Heart right ventricle (tissue), 16 donors: ENCODE results near the gene TBX15. TPM values are rescaled to one million over a fixed set of nuclear protein-coding genes. Genes with fewer than 3 reads are reported as not detected.

ENCODE experiments used
- ATAC-seq, 8 donors: fragments of 200-7000 bp; cut with Tn5 transposase; one replicate each; pipeline ENCODE4 v1.9.1; 2020; ENCODE audit warnings: mild to moderate bottlenecking in 8 of 8, moderate library complexity in 8 of 8, moderate number of reproducible peaks in 1 of 8
- DNase-seq, 2 donors: peaks; one replicate each; pipeline ENCODE4 v3.0.0-alpha.2; 2020
- H3K27ac ChIP-seq, 10 donors: fragments of 200-600 bp; sonication (generic) in 2 of 10; one replicate each; pipeline versions ENCODE4 v1.5.0 to v1.8.0; 2020 to 2022; ENCODE audit warnings: mild to moderate bottlenecking in 3 of 10
- H3K27me3 ChIP-seq, 7 donors: fragments of 200-600 bp; one replicate each; pipeline ENCODE4 v1.8.0; 2021 to 2022; ENCODE audit warnings: mild to moderate bottlenecking in 2 of 7
- H3K36me3 ChIP-seq, 9 donors: fragments of 200-600 bp; sonication (generic) in 1 of 9; one replicate each; pipeline versions ENCODE4 v1.5.0 to v1.8.0; 2020 to 2022; ENCODE audit warnings: mild to moderate bottlenecking in 2 of 9
- H3K4me1 ChIP-seq, 9 donors: fragments of 200-600 bp; sonication (generic) in 1 of 9; one replicate each; pipeline versions ENCODE4 v1.5.0 to v1.8.0; 2020 to 2022; ENCODE audit warnings: mild to moderate bottlenecking in 4 of 9
- H3K4me3 ChIP-seq, 10 donors: fragments of 200-600 bp; sonication (generic) in 2 of 10; one replicate each; pipeline versions ENCODE4 v1.5.0 to v1.8.0; 2020 to 2022; ENCODE audit warnings: mild to moderate bottlenecking in 7 of 10, moderate library complexity in 2 of 10
- H3K9me3 ChIP-seq, 11 donors: fragments of 200-600 bp in 10 of 11; sonication (generic) in 2 of 11; one replicate each; pipeline versions ENCODE4 v1.5.0 to v1.8.0; 2013 to 2022; ENCODE audit warnings: mild to moderate bottlenecking in 2 of 11, control low read depth in 1 of 11, moderate library complexity in 1 of 11
- WGBS, 2 donors: extraction: QIAGEN DNeasy Blood & Tissue Kit; methylation state at CpG; one replicate each; pipeline ENCODE4 v1.1.7; 2013; ENCODE audit warnings: inconsistent platforms in 1 of 2; 5-methylcytosine and 5-hydroxymethylcytosine counted together
- intact Hi-C, 10 donors: fragments of 100-400 bp; cut with DNase I; formaldehyde crosslinking; loops; one replicate each; pipeline versions ENCODE4 v1.11.1 to v1.14.2; 2022
- polyA plus RNA-seq, 2 donors: library from polyadenylated mRNA; stranded (reverse); fragments of 200-250 nt; gene quantifications; one replicate each; pipeline ENCODE4 v1.2.3, GENCODE V29; 2013
- total RNA-seq, 10 donors: library from RNA; stranded (reverse); fragmentation: NEBNext Ultra II Directional in 3 of 10; extraction: Animal tissue kit (Norgen Biotek cat#: 25700) in 3 of 10; gene quantifications; one replicate each; pipeline versions ENCODE4 v1.2.1 to v1.2.4, GENCODE V29; 2021 to 2023
- TF ChIP-seq, protein P1 (sequence below), 9 donors: fragments of 200-600 bp; sonication (generic) in 2 of 9; IDR thresholded peaks; one replicate each; pipeline versions ENCODE4 v1.5.0 to v1.8.0; 2021 to 2022; ENCODE audit warnings: antibody characterized with exemption in 9 of 9, mild to moderate bottlenecking in 5 of 9, moderate library complexity in 1 of 9
- donor health status: Arrhythmogenic right ventricular cardiomyopathy.
- donor health status: ischemic (EF 13 %, LVEDD 7.1; RV severe dilation, severe dysfunction).
- donor health status: healthy with polysubstance abuse.
- donor health status: DM: no; HTN: yes; CAD: no.
- donor health status: DM: no; HTN: no; CAD: no.
- donor health status: ischemic (EF 25% LVEDD 6.9; RV normal size, moderate dysfunction).
- donor health status: ischemic (EF 25% LVEDD 5.7; RV mildly dilated, moderate dysfunction).
- donor health status: healthy.
- donor health status: DM: yes; HTN: yes; CAD: no.
- donor health status: Ischemic cardiomyopathy.
- donor health status: ischemic (EF 35%, LVEDD 5.7; RV mildly dilated, moderate dysfunction).
- donor health status: nonischemic (EF 11% LVEDD 7.7; RV severe dilation, severe dysfunction).
- donor health status: DM: yes; HTN: yes; CAD: no.
- donor health status: PGD.
- donor health status: ischemic (EF 29% LVEDD 5.4; RV normal size, mild dysfunction).
- donor health status: nonischemic (EF 23%, LVEDD 6.1; RV moderate dilation, normal function).

Gene TBX15
- total and polyA plus RNA-seq, 12 donors = 0.18 to 1.1 (median 0.47) TPM

DNA sequence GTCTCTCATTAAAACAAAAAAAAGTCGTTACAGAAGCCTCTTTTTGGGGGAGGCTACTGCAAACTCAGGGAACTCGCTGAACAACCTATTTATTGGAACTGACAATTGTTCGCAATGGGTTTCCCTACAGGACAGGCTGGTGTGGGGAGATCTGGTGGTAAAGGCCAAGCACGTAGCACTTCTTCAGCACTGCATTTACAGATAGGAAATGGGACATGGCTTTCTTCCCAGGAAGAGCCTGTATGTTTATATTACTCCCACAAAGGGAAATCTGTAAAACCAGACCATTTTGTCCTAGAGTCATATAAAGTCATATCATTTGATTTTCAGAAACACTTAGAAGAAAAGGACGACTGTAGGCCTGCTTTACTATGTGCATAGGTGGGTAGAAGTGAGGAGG, 38.8 kb upstream of the TBX15 start:
- intact Hi-C loops = no loop called here
- WGBS, 2 donors = 73 to 80% methylated on average over 5 of the region's 5 CpGs
- no peak for ATAC-seq

DNA sequence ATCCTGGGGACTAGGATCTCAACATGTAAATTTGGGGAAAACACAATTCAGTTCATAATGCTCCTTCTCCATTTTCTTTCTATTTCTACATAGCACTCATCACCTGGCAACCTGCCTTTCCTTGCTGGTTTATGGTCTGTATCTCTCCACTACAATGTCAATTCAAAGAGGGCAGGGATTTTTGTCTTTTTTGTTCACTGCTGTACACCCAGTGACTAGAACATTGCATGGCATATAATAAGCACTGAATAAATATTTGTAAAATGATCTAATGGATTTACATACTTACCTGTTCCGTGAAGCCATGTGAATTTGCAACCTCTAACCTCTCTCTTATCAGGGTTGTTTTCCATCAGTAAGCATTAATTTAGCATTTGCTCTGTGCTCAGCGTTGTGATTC, 27.4 kb upstream of the TBX15 start:
- WGBS, 2 donors = 94 to 96% methylated on average over 2 of the region's 2 CpGs
- Histone ChIP-seq H3K27ac (no peak overlapping the region), H3K9me3 (no peaks in the 10 kb centered on the region), H3K36me3 (peaks cover 0 to 4% (median 0%) of the 10 kb centered on the region in 9 donors), H3K4me3 (no peak overlapping the region), H3K4me1 (no peaks in the 10 kb centered on the region), H3K27me3 (peaks cover 0 to 9% (median 0%) of the 10 kb centered on the region in 7 donors)
- DNase-seq = no peak
- intact Hi-C loops = no loop called here
- ATAC-seq = no peak
- TF ChIP-seq, protein P1, sequence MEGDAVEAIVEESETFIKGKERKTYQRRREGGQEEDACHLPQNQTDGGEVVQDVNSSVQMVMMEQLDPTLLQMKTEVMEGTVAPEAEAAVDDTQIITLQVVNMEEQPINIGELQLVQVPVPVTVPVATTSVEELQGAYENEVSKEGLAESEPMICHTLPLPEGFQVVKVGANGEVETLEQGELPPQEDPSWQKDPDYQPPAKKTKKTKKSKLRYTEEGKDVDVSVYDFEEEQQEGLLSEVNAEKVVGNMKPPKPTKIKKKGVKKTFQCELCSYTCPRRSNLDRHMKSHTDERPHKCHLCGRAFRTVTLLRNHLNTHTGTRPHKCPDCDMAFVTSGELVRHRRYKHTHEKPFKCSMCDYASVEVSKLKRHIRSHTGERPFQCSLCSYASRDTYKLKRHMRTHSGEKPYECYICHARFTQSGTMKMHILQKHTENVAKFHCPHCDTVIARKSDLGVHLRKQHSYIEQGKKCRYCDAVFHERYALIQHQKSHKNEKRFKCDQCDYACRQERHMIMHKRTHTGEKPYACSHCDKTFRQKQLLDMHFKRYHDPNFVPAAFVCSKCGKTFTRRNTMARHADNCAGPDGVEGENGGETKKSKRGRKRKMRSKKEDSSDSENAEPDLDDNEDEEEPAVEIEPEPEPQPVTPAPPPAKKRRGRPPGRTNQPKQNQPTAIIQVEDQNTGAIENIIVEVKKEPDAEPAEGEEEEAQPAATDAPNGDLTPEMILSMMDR (IDR thresholded peaks at IDR 0.05) = no peak

More for the DNA sequence above, 38.8 kb upstream of the TBX15 start:
- Histone ChIP-seq H3K36me3 (peaks cover 0 to 17% (median 0%) of the 10 kb centered on the region in 9 donors), H3K27ac (no peak overlapping the region), H3K4me3 (no peak overlapping the region), H3K27me3 (no peaks in the 10 kb centered on the region), H3K9me3 (peaks cover 0 to 4% (median 0%) of the 10 kb centered on the region in 11 donors), H3K4me1 (no peaks in the 10 kb centered on the region)
- TF ChIP-seq, protein P1 (IDR thresholded peaks at IDR 0.05) = no peak
- no peak for DNase-seq

DNA sequence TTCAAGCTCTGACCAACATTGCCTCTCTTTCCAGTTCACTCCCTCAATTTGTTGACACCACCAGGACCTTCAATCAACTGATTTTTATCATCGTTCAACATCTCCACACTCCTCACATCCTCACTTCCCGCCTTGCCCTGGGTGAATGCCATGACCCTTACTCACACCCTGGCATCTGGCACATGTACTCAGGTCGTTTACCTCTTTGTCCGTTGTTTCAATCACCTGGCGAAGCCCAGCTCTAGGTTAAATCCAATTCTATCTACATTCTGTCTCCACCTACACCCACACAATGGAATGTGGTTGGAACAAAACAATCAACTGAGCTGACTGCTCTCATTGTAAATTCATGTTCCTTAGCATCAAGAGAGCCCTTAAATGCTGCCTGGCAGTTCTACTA, 24.2 kb upstream of the TBX15 start:
- Histone ChIP-seq H3K36me3 (no peaks in the 10 kb centered on the region), H3K27me3 (peaks cover 7 to 40% (median 26%) of the 10 kb centered on the region in 7 donors), H3K27ac (no peak overlapping the region), H3K4me3 (no peak overlapping the region), H3K4me1 (peaks cover 9 to 21% (median 12%) of the 10 kb centered on the region in 9 donors), H3K9me3 (no peaks in the 10 kb centered on the region)
- intact Hi-C loops = no loop called here
- TF ChIP-seq, protein P1 (IDR thresholded peaks at IDR 0.05) = no peak
- ATAC-seq (no peak), DNase-seq (no peak)
- 86 to 89% methylated on average over 5 of the region's 5 CpGs for WGBS, 2 donors

DNA sequence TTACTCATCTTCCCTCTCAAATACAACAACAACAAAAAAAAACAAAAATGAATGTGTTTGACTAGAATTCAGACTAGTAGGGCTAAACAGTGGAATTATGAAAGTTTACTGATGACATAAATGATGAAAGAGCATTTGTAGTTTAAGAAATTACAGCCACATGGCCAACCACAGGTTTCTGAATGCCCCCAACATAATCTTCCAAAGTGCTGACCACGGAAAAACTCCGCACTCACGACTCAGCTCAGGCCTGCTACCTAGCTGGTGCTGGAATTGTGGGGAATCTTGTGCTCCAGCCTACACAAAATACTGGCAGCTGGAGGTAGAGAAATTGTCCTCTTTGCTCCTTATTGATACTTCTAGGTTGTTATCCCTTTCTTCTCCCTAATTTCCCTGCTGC, 23.6 kb upstream of the TBX15 start:
- peaks cover 10 to 27% (median 16%) of the 10 kb centered on the region in 9 donors for H3K4me1 ChIP-seq
- TF ChIP-seq, protein P1 (IDR thresholded peaks at IDR 0.05) = no peak
- peaks cover 12 to 47% (median 33%) of the 10 kb centered on the region in 7 donors for H3K27me3 ChIP-seq
- no peaks in the 10 kb centered on the region for H3K36me3 ChIP-seq
- 95 to 98% methylated on average over 3 of the region's 3 CpGs for WGBS, 2 donors
- DNase-seq = no peak
- no peak overlapping the region for H3K27ac ChIP-seq
- intact Hi-C loops = no loop called here
- no peaks in the 10 kb centered on the region for H3K9me3 ChIP-seq
- no peak overlapping the region for H3K4me3 ChIP-seq
- no peak for ATAC-seq
